ENCODE data around the gene GTF2I.
"Not testable (repeated sequence)": the region's sequence is repeated elsewhere in the genome, so short reads cannot be mapped to it uniquely, and the experiment has no call there.

GTF2I gene

GRCh38 chr7:74655324-74655723, 2.2 kb upstream of the GTF2I start:
- in situ Hi-C loops (cut with HindIII; ENCODE audit: low pct_ligation_motif_present, low pct_unique_long_range_greater_than_20kb, low sequenced_read_pairs), result no loop called here
- no peak for DNase-seq

DNA sequence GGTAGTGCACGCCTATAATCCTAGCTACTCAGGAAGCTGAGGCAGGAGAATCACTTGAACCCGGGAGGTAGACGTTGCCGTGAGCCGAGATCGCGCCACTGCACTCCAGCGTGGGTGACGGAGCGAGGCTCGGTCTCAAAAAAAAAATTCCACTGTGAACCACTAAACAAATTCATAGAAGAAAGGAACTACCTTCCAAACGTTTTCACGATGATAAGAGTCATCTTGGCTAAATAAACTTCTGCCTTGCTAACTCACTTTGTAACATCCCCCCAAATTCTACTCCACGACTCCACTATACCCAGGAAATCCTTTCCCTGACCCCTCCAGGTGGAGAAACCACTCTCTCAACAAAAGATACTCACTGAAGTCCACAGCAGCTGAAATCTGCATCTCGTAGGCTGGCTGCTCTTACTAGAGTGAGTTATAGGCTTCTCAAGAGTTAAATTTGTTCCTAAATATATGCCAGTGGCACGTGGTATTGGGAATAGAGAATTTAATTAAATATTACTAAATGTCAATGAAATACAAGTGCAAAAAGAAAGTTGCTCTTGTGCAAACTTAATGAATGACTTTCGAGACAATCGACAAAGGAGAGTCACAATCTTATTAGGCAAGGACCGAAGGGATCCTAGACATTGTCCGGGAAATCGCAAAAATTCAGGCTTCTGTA, 1.6 kb upstream of the GTF2I start:
- no peak for DNase-seq
- in situ Hi-C loops (cut with HindIII; ENCODE audit: low pct_ligation_motif_present, low pct_unique_long_range_greater_than_20kb, low sequenced_read_pairs), result no loop called here

- DNase-seq, result peak; percentile 51
- in situ Hi-C loops (cut with HindIII; ENCODE audit: low pct_ligation_motif_present, low pct_unique_long_range_greater_than_20kb, low sequenced_read_pairs), result no loop called here
Measured at GRCh38 chr7:74656441-74656836, 1.1 kb upstream of the GTF2I start.

DNA sequence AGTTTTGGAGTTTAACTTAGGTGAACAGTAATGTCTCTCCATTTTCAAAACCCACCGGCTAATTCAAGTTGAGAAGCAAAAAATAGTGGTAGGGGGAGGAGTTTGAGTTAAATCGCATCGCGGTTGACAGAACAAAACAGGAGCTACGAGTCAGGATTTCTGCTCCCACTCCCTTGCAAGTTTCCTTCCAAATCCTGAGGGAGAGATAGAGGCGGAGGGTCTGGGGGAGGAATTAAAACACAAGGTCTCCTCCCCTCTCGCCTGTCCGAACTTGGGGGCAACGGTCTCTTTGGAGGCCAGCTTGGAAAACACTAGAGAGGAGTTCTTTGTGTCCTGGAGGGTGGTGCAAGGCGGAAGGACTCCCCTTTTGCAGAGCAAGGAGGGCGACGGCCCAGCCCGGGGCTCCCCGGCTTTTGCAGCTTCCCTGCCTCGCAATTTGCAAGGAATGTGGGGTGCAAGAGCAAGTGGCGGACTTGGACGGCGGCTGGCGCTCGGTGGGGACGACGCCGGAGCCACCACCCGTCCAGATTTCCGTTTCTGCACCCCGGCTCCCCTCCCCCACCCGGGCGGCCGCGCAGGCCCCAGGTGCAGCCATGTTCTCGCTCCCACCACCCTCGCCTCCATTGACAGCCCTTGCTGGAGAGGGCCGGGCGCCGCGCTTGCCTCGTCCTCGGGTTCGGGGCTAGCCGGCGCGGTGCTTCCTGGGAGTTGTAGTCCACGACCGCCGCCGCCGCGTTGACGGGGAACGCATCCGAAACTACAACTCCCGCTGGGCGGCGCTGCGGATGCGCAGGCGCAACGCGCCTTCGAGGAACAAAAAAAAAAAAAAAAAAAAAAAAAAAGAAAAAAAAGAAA, 454 bp upstream of the GTF2I start:
- peak; percentile 99 for DNase-seq
- in situ Hi-C loops (cut with HindIII; ENCODE audit: low pct_ligation_motif_present, low pct_unique_long_range_greater_than_20kb, low sequenced_read_pairs), result no loop called here

- in situ Hi-C loops (cut with HindIII; ENCODE audit: low pct_ligation_motif_present, low pct_unique_long_range_greater_than_20kb, low sequenced_read_pairs), result no loop called here
Measured at GRCh38 chr7:74658178-74659004, 873 bp downstream of the GTF2I start.

GRCh38 chr7:74660202-74660601, 2.7 kb downstream of the GTF2I start:
- DNase-seq; in situ Hi-C loops (cut with HindIII; ENCODE audit: low pct_ligation_motif_present, low pct_unique_long_range_greater_than_20kb, low sequenced_read_pairs): not testable (repeated sequence)

More at GRCh38 chr7:74658178-74659004, 873 bp downstream of the GTF2I start:
- DNase-seq, result peak; percentile 97

- in situ Hi-C loops (cut with HindIII; ENCODE audit: low pct_ligation_motif_present, low pct_unique_long_range_greater_than_20kb, low sequenced_read_pairs), result not testable (repeated sequence)
- peak; percentile 46 for DNase-seq
Measured at GRCh38 chr7:74661836-74662794, 4.6 kb downstream of the GTF2I start.

GRCh38 chr7:74665296-74665938, 7.9 kb downstream of the GTF2I start:
- in situ Hi-C loops (cut with HindIII; ENCODE audit: low pct_ligation_motif_present, low pct_unique_long_range_greater_than_20kb, low sequenced_read_pairs), result no loop called here
- no peak for DNase-seq

GRCh38 chr7:74667013-74667412, 9.5 kb downstream of the GTF2I start:
- DNase-seq; in situ Hi-C loops (cut with HindIII; ENCODE audit: low pct_ligation_motif_present, low pct_unique_long_range_greater_than_20kb, low sequenced_read_pairs): not testable (repeated sequence)

GRCh38 chr7:74667520-74667919, 10.0 kb downstream of the GTF2I start:
- in situ Hi-C loops (cut with HindIII; ENCODE audit: low pct_ligation_motif_present, low pct_unique_long_range_greater_than_20kb, low sequenced_read_pairs); DNase-seq: not testable (repeated sequence)

GRCh38 chr7:74671602-74672001, 14.1 kb downstream of the GTF2I start:
- in situ Hi-C loops (cut with HindIII; ENCODE audit: low pct_ligation_motif_present, low pct_unique_long_range_greater_than_20kb, low sequenced_read_pairs), result no loop called here
- no peak for DNase-seq

DNA sequence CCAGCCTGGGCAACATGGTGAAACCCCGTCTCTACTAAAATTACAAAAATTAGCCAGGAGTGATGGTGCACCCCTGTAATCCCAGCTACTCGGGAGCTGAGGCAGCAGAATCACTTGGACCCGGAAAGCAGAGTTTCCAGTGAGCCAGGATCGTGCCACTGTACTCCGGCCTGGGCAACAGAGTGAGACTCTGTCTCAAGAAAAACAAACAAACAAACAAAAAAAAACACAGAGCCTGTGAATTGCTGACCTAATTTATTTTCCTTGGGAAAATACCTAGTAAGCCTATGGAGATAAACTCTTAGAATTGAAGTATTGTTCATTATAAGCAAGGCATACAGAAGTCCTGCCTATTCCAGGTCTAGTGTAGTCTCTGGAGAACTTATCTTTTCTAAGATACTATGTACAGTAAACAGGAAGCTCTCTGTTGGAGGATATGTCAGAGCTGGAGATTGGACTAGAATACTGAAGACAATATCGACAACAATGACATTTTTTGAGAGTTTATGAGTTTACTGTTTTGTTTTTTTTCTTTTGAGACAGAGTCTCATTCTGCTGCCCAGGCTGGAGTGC, 14.9 kb downstream of the GTF2I start:
- in situ Hi-C loops (cut with HindIII; ENCODE audit: low pct_ligation_motif_present, low pct_unique_long_range_greater_than_20kb, low sequenced_read_pairs), result no loop called here
- DNase-seq, result no peak

GRCh38 chr7:74674166-74674565, 16.6 kb downstream of the GTF2I start:
- no peak for DNase-seq
- in situ Hi-C loops (cut with HindIII; ENCODE audit: low pct_ligation_motif_present, low pct_unique_long_range_greater_than_20kb, low sequenced_read_pairs), result no loop called here

DNA sequence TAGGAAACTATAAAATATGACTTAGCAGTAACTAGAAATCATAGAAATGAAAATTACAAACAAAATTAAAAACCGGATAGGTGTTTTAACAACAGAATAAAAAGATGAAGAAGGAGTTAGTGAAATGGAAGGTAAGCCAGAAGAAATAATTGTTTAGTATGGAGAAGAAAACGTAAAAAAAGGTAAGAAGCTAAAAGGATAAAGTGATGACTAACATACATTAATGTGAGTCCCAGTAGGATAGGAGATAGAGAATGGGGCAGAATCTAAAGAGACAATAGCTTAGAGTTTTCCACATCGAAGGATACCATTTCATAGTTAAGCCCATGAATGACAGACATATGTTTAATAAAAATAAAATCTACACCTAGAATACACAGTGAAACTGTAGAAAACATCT, 25.3 kb downstream of the GTF2I start:
- in situ Hi-C loops (cut with HindIII; ENCODE audit: low pct_ligation_motif_present, low pct_unique_long_range_greater_than_20kb, low sequenced_read_pairs), result no loop called here
- no peak for DNase-seq

DNA sequence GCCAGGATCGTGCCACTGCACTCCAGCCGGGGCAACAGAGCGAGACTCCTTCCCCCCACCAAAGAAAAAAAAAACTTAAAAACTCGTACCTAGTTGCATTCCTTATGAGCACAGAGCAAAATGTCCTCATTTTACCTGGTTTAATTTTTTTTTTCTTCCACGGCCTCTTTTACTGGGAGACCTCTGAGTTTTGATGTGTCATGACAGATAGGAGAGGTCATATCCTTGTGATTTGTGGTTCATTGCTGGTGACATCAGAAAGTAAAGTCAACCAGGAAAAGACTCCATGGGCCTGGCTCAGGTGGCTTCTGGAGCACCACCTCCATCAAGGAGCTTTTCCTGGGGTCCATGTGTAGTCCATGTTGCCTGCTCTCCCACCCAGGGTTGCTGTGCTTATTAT, 26.3 kb downstream of the GTF2I start:
- in situ Hi-C loops (cut with HindIII; ENCODE audit: low pct_ligation_motif_present, low pct_unique_long_range_greater_than_20kb, low sequenced_read_pairs), result no loop called here
- no peak for DNase-seq

- no peak for DNase-seq
- in situ Hi-C loops (cut with HindIII; ENCODE audit: low pct_ligation_motif_present, low pct_unique_long_range_greater_than_20kb, low sequenced_read_pairs), result no loop called here
Measured at GRCh38 chr7:74684473-74684872, 27.0 kb downstream of the GTF2I start.

DNA sequence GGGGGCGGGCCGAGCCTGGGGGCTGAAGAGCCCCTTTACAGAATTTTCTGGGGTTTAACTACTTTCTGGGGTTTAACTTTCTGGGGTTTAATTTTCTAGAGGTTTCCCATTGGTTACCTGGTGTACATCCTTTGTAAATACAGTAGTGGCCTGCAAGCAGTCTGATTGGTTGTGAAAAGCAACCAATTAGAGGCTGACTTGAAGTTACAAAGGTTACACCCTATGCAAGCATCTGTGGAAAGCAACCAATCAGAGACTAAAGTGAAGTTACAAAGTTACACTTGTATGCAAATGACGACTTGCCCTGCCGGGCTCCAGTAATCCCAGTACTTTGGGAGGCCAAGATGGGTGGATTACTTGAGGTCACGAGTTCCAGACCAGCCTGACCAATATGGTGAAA, 27.4 kb downstream of the GTF2I start:
- no peak for DNase-seq
- in situ Hi-C loops (cut with HindIII; ENCODE audit: low pct_ligation_motif_present, low pct_unique_long_range_greater_than_20kb, low sequenced_read_pairs), result no loop called here
